ENCODE data around the gene CLTCL1. TPM values are rescaled to one million over a fixed set of nuclear protein-coding genes. Genes with fewer than 3 reads are reported as not detected.
"Not testable (repeated sequence)": the region's sequence is repeated elsewhere in the genome, so short reads cannot be mapped to it uniquely, and the experiment has no call there.

The CLTCL1 gene
- total RNA-seq, 1 donor from 2014 or later: 0.84 TPM

- intact Hi-C loops (cut with micrococcal nuclease): loop anchor here (1.0 to 5.0 kb wide), 4 partner anchors 113 to 188 kb away; partner anchors contain the start of genes CDC45, DGCR2, HIRA and MRPL40
Measured at GRCh38 chr22:19291218-19291579, 320 bp downstream of the CLTCL1 start.

DNA sequence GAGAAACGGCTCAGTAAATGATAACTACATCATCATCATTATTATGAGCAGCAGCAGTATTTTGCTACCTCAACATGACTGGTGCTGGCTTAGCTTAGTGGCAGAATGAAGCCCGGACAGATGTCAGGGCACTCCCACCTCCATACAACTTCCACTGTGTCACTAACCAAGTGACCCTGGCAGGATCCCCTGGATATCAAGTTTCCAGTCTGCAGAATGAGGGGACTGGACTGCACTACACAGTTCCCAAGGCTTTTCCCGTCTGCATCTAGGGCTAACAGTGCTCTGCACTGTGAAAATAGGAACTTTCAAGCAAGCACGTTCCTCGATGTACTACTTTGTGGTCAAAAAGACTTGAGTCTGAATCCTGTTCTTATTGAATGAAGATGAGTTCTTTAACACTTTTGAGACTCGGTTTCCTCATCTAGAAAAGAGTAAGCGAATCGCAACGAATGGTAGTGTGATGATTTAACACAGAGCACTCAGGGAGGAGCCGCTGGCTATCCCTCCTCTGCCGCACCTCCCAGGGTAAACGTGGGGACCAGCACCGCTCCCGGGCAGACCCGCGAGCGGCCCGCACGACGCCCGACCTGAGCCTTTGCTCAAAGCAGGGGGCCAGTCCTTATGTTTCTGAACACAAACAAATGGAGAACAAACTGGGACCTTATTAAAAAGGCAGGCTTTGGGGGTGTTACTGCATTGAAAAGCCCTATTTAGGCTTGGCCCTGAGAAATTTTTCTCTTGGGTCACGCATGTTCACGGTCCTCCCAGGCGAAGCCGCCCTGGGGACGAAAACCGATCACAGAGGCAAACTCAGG, 910 bp downstream of the CLTCL1 start:
- intact Hi-C loops (cut with micrococcal nuclease): loop anchor here (1.0 to 5.0 kb wide), 4 partner anchors 112 to 188 kb away; partner anchors contain the start of genes CDC45, DGCR2, HIRA and MRPL40

DNA sequence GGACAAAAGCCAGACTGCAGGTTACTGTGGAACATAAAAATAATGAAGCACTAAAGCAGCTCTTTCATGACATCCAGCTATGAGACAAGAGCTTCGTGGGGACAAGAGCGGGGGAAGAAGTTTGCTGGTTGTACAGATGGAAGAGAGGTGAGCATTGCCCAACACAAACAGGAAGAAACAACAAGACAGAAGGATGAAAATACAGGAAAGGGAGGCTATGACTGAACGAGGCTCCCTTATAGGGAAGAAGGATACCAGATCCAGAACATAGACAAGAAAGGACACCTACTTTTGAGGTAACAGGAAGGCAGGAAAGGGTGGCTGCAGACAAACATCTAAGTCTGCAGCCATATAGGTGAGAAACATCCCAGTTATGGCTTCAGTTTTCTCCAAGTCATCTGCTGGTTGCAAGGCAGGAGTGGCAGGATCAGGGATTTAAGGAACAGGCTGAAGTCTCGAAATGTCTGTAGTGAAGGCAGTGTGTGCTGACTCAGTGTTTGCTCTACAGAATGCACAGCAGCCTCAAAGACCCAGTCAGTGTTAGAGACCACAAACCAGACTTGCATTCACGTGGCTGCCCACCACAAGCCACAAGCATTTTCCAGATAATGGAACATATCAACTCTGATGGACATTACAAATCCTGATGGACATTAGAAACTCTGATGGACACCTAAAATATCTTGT, 1.9 kb downstream of the CLTCL1 start:
- intact Hi-C loops (cut with micrococcal nuclease): loop anchor here (2.0 to 5.0 kb wide), 3 partner anchors 143 to 189 kb away; partner anchors contain the start of genes CDC45, DGCR2, HIRA and MRPL40

DNA sequence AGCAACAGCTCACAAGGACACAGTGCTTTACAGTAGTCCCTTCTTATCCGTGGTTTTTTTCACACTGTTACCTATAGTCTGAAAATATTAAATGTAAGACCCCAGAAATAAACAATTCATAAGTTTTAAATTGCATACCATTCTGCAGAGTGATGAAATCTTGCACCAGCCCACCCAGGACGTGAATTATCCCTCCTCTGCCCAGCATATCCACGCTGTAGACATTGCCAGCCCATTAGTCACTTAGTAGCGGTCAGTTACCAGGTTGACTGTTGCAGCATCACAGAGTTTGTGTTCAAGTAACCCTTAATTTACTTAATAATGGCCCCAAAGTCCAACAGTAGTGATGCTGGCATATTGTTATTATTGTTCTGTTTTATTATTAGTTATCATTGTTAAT, 3.6 kb downstream of the CLTCL1 start:
- intact Hi-C loops (cut with micrococcal nuclease): no loop called here

DNA sequence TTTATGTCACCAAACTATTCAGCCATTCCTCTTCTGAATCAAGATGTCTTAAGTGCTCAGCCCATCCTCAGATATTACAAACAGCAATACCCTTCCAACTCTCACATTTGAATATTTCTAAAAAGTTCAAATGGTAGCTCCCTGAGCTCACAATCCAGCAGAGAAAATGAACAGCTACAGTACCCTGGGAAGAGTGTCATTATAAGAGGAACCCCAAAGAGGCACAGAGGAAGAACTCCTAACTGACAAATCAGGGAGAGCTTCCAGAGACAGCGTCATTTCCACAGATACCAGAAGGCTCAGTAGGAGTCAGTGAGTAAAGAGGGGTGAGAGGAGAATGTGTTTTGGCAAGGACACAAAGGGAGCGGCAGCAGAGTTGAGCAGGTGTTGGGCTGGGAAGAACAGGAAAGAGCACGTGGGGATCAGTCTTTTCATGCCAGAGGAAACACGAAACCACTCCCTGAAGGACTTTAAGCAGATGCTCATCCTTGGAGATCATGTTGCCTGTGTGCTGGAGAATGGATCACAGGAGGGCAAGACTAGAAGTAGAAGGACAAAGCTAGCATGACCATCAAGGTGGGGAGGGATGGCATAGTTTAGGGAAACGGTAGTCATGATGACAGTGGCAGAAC, 4.3 kb downstream of the CLTCL1 start:
- intact Hi-C loops (cut with micrococcal nuclease): no loop called here

GRCh38 chr22:19285831-19286230, 5.7 kb downstream of the CLTCL1 start:
- intact Hi-C loops (cut with micrococcal nuclease): no loop called here

DNA sequence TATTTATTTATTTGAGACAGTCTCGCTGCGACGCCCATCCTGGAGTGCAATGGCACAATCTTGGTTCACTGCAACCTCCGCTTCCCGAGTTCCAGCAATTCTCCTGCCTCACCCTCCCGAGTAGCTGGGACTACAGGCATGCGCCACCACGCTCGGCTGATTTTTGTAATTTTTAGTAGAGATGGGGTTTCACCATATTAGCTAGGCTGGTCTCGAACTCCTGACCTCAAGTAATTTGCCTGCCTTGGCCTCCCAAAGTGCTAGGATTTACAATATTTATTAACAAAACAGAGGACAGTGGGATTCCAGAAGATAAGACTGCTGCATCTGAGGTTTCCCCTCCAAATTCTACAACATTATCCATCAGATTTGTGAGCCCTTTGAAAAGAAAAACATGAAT, 12.4 kb downstream of the CLTCL1 start:
- intact Hi-C loops (cut with micrococcal nuclease): not testable (repeated sequence)

DNA sequence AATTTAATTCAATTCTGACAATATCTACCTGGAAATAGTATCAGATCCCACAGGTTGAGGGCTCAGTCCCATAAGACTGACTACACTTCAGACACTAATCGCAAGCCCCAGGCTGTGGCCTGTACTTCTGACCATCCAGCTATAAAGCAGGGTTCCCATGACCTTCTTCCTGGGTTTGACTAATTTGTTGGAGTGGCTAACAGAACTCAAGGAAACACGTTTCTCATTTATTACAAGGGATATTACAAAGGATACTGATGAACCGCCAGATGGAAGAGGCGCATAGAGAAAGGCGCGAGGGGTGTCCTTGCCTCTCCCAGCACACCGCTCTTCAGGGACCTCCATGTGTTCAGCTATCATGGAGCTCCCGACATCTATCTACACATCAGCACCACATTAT, 13.7 kb downstream of the CLTCL1 start:
- intact Hi-C loops (cut with micrococcal nuclease): no loop called here

GRCh38 chr22:19275919-19276600, 15.5 kb downstream of the CLTCL1 start:
- intact Hi-C loops (cut with micrococcal nuclease): no loop called here

DNA sequence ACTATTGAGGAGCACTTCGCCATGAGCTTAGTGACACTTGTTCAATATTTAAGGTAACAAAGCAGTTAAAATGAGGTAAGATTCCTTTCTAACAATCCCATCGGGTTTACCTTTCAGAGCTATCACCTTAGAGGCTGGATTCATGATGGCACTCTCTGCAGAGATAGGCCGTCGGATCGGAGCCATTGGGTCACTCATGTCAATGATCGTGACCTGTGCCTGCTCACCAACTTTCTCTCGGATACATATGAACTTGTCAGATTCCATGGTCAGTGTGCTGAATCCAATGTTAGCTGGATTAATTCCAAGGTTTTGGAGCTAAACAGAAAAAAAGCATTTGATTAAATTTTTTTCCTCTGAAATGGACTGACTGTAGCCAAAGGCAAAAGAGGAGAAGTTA, 16.0 kb downstream of the CLTCL1 start:
- intact Hi-C loops (cut with micrococcal nuclease): no loop called here

DNA sequence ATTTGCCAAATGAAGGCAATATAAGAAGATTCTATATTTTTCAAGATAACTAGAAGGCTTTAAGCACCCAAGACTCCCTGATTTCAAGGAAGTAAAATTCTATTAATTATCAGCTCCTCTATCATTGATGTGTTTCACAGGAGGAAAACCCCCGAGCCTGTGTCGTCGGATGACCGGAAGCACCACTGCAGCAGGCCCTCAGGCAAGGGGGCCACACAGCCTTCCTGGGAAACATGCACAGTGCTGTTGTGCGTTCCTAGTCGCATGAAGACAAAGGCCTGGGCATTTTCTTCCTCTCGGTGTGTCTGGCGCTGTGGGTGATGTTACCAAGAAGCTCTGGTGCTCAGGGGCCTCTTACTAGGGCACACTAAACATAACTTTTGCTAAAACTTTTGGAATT, 16.4 kb downstream of the CLTCL1 start:
- intact Hi-C loops (cut with micrococcal nuclease): no loop called here

DNA sequence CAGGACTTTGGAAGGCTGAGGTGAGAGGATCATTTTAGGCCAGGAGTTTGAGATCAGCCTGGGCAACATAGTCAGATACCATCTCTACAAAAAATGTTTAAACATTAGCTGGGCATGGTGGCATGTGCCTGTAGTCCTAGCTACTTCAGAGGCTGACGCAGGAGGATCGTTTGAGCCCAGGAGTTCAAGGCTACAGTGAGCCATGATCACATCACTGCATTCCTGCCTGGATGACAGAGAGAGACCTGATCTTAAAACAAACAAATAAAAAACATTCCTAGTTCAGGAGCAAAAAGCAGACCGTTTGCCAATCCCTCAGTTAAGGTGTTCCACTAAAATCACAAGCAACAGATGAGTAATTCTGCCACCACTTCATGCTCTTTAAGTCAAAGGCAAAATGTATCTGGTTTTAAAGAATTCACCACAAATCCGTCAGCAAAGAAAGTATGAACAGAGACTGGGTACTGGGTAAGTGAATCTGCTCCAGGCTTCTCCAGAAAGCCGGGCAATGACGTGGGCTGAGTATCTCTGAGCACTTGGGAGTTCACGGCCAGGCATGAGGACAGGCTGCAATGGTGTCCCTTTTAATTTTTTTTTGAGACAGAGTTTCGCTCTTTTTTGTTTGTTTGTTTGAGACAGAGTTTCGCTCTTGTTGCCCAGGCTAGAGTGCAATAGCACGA, 19.5 kb downstream of the CLTCL1 start:
- intact Hi-C loops (cut with micrococcal nuclease): no loop called here

- intact Hi-C loops (cut with micrococcal nuclease): no loop called here
Measured at GRCh38 chr22:19271273-19271855, 20.2 kb downstream of the CLTCL1 start.

GRCh38 chr22:19270873-19271272, 20.6 kb downstream of the CLTCL1 start:
- intact Hi-C loops (cut with micrococcal nuclease): no loop called here

- intact Hi-C loops (cut with micrococcal nuclease): no loop called here
Measured at GRCh38 chr22:19266547-19267086, 24.9 kb downstream of the CLTCL1 start.

DNA sequence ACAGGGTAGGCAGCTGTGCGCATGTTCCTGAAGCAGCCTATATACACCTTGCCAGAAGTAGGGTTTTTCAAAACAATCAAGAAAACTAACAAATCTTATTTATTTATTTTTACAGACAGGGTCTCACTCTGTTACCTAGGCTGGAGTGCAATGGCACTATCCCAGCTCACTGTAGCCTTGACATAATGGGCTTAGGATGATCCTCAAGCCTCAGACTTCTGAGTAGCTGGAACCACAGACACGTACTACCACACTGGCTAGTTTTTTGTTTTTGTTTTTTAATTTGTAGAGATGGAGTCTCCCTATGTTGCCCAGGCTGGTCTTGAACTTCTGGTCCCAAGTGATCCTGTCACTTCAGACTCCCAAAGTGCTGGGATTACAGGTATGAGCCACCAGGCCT, 25.7 kb downstream of the CLTCL1 start:
- intact Hi-C loops (cut with micrococcal nuclease): no loop called here

DNA sequence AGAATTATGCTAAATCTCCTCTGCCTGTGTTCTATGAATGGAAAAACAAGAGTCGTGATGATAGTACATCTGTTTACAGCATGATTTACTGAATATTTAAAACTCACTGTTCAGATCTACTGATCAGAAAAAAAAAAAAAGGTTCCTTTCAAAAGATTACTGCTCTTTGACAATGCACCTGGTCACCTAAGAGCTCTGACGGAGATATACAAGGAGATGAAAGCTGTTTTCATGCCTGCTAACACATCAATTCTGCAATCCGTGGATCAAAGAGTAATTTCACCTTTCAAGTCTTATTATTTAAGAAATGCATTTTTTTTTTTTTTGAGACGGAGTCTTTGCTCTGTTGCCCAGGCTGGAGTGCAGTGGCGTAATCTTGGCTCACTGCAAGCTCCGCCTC, 30.7 kb downstream of the CLTCL1 start:
- intact Hi-C loops (cut with micrococcal nuclease): no loop called here

DNA sequence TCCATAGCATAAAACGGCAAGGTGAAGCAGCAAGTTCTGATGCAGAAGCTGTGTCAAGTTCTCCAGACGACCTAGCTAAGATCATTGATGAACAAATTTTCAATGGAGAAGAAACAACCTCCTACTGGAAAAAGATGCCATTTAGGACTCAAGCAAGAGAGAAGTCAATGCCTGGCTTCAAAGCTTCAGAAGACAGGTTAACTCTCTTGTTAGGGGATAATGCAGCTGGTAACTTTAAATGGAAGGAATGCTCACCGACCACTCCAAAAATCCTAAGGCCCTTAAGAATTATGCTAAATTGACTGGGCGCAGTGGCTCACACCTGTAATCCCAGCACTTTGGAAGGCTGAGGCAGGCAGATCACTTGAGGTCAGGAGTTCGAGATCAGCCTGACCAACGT, 31.3 kb downstream of the CLTCL1 start:
- intact Hi-C loops (cut with micrococcal nuclease): no loop called here

- intact Hi-C loops (cut with micrococcal nuclease): not testable (repeated sequence)
Measured at GRCh38 chr22:19258968-19259288, 32.6 kb downstream of the CLTCL1 start.

GRCh38 chr22:19258371-19258770, 33.1 kb downstream of the CLTCL1 start:
- intact Hi-C loops (cut with micrococcal nuclease): no loop called here

Data from T-helper 2 cell treated with Interferon-gamma antibody and Interleukin-4, amounts not matched to agents 100 ng/mL and 5 ng/mL, for 36 hours (primary cell).